Stimulated activated naive CD8-positive, alpha-beta T cell treated with anti-CD3 and anti-CD28 coated beads, Interleukin-15, amount 100 ng/mL, for 72 hours (primary cell): ENCODE results near the gene LACC1.

Experiments
- ATAC-seq: fragments of 150-1000 bp; cut with Tn5 transposase; 2 replicates; pipeline ENCODE4 v1.10.0; 2021; ENCODE audit warnings: mild to moderate bottlenecking, moderate library complexity
- DNase-seq, 2 donors: peaks; one replicate each; pipeline ENCODE4 v3.0.0; 2021 to 2022
- H3K27ac Mint-ChIP-seq, 2 donors: one replicate each; pipeline ENCODE4 v1.8.0; 2022; ENCODE audit warnings: mild to moderate bottlenecking in 2 of 2, mixed read lengths in 2 of 2, moderate library complexity in 2 of 2
- H3K27me3 Mint-ChIP-seq: one replicate; pipeline ENCODE4 v1.8.0; 2022; ENCODE audit warnings: mixed read lengths
- H3K4me1 Mint-ChIP-seq: one replicate; pipeline ENCODE4 v1.8.0; 2022; ENCODE audit warnings: mild to moderate bottlenecking, mixed read lengths
- H3K4me3 Mint-ChIP-seq, 2 donors: one replicate each; pipeline ENCODE4 v1.8.0; 2022; ENCODE audit warnings: mild to moderate bottlenecking in 2 of 2, mixed read lengths in 2 of 2, moderate library complexity in 1 of 2
- H3K9me3 Mint-ChIP-seq, 2 donors: one replicate each; pipeline ENCODE4 v1.8.0; 2022; ENCODE audit warnings: mixed read lengths in 2 of 2

LACC1 gene

DNA sequence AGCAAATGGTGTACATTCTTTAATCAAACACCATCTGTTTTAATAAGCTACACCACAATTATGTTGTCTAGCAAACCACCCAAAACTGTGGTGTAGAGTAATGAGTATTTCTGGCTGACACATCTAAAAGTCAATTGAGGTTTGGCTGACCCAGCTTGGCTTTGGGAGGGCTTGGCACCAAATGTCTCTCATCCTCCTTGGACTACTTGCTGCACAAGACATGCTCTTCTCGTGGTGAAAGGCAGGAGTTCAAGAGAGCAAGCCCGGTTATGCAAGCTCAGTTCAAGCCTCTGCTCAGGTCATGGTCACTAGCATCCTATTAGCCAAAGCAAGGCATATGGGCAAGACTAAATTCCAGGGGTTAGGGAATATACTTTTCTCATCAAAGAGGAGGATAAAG, 37.1 kb downstream of the LACC1 start:
- Mint-ChIP-seq H3K27ac (no peak overlapping the region), H3K4me1 (no peaks in the 10 kb centered on the region), H3K27me3 (peaks cover 36% of the 10 kb centered on the region), H3K4me3 (no peak overlapping the region), H3K9me3 (no peaks in the 10 kb centered on the region)
- DNase-seq, result no peak
- ATAC-seq, result no peak

- peaks cover 24% of the 10 kb centered on the region for H3K27me3 Mint-ChIP-seq
- ATAC-seq (no peak), DNase-seq (no peak)
- H3K27ac Mint-ChIP-seq, result peak overlapping the region in 1 of 2 donors; percentile 23
- no peaks in the 10 kb centered on the region for H3K4me1 Mint-ChIP-seq
- no peak overlapping the region for H3K4me3 Mint-ChIP-seq
- H3K9me3 Mint-ChIP-seq, result no peaks in the 10 kb centered on the region
These were observed 38.9 kb downstream of the LACC1 start for GRCh38 chr13:43918636-43919035.

DNA sequence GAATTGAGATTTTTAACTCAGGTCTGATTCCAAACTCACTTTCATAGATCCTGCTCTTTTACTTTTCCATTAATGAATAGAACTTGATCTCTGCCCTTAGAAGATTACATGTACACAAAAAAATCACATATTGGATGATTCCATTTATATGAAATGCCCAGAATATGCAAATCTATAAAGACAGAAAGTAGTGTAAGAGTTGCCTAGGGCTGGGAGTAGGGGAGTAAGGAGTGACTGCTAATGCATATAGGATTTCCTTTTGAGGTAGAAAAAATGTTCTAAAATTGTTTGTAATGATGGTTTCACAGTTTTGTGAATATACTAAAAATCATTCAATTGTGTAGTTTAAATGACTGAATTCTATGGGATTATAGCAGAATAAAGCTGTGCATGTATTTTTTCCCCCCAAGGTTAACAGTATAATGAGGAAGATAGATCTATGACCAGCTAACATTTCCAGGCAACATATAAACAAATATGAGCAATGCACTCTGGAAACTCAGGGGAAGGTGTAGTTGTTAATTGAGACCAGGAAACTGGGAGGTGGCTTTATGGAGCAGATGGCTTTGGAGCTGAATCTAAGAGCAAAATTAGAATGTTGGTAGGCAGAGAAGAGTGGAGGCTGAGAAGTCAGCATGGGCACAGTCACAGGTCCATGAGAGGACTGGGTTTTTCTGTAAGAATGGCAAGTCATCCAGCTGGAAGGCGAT, 41.4 kb downstream of the LACC1 start:
- no peak overlapping the region for H3K4me3 Mint-ChIP-seq
- H3K27me3 Mint-ChIP-seq, result peaks cover 26% of the 10 kb centered on the region
- ATAC-seq, result no peak
- no peak for DNase-seq
- no peaks in the 10 kb centered on the region for H3K4me1 Mint-ChIP-seq
- no peaks in the 10 kb centered on the region for H3K9me3 Mint-ChIP-seq
- H3K27ac Mint-ChIP-seq, result no peak overlapping the region

DNA sequence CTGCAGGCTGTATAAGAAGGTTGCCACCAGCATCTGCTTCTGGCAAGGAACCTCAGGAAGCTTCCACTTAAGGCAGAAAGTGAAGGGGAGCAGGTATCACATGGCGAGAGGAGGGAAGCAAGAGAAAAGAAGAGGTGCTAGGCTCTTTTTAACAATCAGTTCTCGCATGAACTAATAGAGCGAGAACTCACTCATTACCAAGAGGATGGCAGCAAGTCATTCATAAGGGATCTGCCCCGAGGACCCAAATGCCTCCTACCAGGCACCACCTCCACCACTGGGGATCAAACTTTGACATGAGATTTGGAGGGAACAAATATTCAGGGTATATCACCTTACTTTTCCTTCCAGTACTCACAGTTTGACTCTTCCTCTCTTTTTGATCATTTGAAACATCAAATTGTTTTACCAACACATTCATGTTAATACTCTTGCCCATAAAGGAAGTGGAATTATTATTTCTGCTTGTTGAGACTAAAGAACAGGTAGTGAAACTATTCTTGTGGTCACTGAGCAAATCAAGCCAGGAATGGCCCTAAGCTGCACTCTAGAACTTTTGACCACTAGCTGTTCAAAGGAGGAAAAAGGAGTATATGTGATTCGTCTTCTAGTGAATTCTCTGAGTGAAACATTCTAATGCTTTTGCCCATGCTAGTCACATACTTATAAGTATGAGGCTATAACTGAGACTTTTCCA, 45.0 kb downstream of the LACC1 start:
- Mint-ChIP-seq H3K9me3 (no peaks in the 10 kb centered on the region), H3K4me1 (no peaks in the 10 kb centered on the region), H3K27me3 (peaks cover 26% of the 10 kb centered on the region), H3K27ac (peak overlapping the region in 1 of 2 donors; percentile 12), H3K4me3 (no peak overlapping the region)
- ATAC-seq, result no peak
- no peak for DNase-seq

DNA sequence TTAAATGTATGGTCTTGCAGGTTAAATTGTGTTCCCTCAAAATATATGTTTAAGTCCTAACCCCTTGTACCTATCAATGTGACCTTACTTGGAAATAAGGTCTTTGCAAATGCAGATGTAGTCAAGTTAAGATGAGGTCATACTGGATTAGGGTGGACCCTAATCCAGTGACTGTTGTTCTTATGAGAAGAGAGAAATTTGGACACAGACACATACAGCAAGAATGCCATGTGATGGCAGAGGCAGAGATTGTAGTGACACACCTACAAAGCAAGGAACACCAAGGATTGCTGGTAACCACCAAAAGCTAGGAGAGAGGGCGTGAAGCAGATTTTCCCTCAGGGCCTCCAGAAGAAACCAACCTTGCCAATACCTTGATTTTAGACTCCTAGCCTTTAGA, 50.2 kb downstream of the LACC1 start:
- no peaks in the 10 kb centered on the region for H3K9me3 Mint-ChIP-seq
- no peak overlapping the region for H3K27ac Mint-ChIP-seq
- H3K4me3 Mint-ChIP-seq, result no peak overlapping the region
- no peaks in the 10 kb centered on the region for H3K27me3 Mint-ChIP-seq
- DNase-seq, result no peak
- ATAC-seq, result no peak
- no peaks in the 10 kb centered on the region for H3K4me1 Mint-ChIP-seq

- DNase-seq, result no peak
- Mint-ChIP-seq H3K27me3 (no peaks in the 10 kb centered on the region), H3K4me1 (no peaks in the 10 kb centered on the region), H3K9me3 (no peaks in the 10 kb centered on the region), H3K4me3 (no peak overlapping the region), H3K27ac (no peak overlapping the region)
- no peak for ATAC-seq
These were observed 53.7 kb downstream of the LACC1 start for GRCh38 chr13:43933378-43933777.

GRCh38 chr13:43934273-43934672, 54.6 kb downstream of the LACC1 start:
- no peak for ATAC-seq
- no peak for DNase-seq
- Mint-ChIP-seq H3K4me3 (no peak overlapping the region), H3K27me3 (no peaks in the 10 kb centered on the region), H3K27ac (no peak overlapping the region), H3K9me3 (no peaks in the 10 kb centered on the region), H3K4me1 (no peaks in the 10 kb centered on the region)

- DNase-seq (no peak), ATAC-seq (no peak)
- no peaks in the 10 kb centered on the region for H3K27me3 Mint-ChIP-seq
These were observed 56.2 kb downstream of the LACC1 start for GRCh38 chr13:43935878-43936277.

DNA sequence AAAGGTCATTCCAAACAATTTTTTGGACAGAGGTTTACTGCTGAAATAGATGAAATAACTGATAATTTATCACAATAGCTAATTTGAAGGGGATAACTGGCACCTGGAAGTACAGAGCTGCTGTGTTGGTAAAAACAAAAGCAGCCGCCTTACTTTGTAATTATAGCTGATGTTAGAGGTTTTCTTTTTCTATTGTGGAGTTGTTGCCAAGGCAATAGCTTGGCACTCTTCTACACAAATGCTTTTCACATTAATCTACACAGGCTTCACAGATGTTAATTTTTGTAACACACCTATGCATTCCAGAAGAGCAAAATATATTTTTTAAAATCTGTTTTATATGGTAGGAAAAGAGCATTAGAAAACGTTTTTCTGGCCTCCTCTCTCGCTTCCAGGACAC, 56.9 kb downstream of the LACC1 start:
- no peaks in the 10 kb centered on the region for H3K9me3 Mint-ChIP-seq
- H3K4me3 Mint-ChIP-seq, result no peak overlapping the region
- H3K4me1 Mint-ChIP-seq, result no peaks in the 10 kb centered on the region
- H3K27me3 Mint-ChIP-seq, result no peaks in the 10 kb centered on the region
- H3K27ac Mint-ChIP-seq, result no peak overlapping the region
- ATAC-seq (no peak), DNase-seq (no peak)

More at GRCh38 chr13:43935878-43936277, 56.2 kb downstream of the LACC1 start:
- Mint-ChIP-seq H3K27ac (no peak overlapping the region), H3K4me1 (no peaks in the 10 kb centered on the region), H3K4me3 (no peak overlapping the region), H3K9me3 (no peaks in the 10 kb centered on the region)

- no peak for DNase-seq
- H3K4me3 Mint-ChIP-seq, result no peak overlapping the region
- no peaks in the 10 kb centered on the region for H3K4me1 Mint-ChIP-seq
- no peak for ATAC-seq
- H3K27ac Mint-ChIP-seq, result no peak overlapping the region
- H3K9me3 Mint-ChIP-seq, result no peaks in the 10 kb centered on the region
- peaks cover 4% of the 10 kb centered on the region for H3K27me3 Mint-ChIP-seq
These were observed 58.1 kb downstream of the LACC1 start for GRCh38 chr13:43937839-43938238.

DNA sequence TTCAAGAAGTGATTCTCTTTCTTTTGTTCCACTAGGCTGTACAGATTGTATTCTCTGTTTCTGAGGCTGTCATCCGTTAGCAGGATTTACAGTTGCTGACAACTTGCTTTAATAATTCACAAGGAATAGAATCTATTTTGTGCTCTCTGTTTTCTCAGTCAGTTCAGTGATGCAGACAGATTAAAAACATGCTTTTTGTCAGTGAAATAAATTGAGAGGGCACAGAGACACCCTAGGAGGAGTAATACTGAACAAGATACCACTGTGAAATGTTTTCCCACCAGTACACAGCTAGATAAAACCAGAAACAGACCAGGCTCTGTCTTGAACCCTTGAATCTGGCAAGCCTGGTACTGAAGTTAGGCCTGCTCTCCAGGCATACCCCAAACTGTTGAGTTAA, 58.7 kb downstream of the LACC1 start:
- Mint-ChIP-seq H3K27ac (no peak overlapping the region), H3K27me3 (peaks cover 10% of the 10 kb centered on the region), H3K4me3 (no peak overlapping the region), H3K4me1 (no peaks in the 10 kb centered on the region), H3K9me3 (no peaks in the 10 kb centered on the region)
- ATAC-seq (no peak), DNase-seq (no peak)

GRCh38 chr13:43939086-43939485, 59.4 kb downstream of the LACC1 start:
- H3K27ac Mint-ChIP-seq, result no peak overlapping the region
- DNase-seq (no peak), ATAC-seq (no peak)
- H3K27me3 Mint-ChIP-seq, result peaks cover 10% of the 10 kb centered on the region
- H3K4me1 Mint-ChIP-seq, result no peaks in the 10 kb centered on the region
- no peaks in the 10 kb centered on the region for H3K9me3 Mint-ChIP-seq
- H3K4me3 Mint-ChIP-seq, result no peak overlapping the region

DNA sequence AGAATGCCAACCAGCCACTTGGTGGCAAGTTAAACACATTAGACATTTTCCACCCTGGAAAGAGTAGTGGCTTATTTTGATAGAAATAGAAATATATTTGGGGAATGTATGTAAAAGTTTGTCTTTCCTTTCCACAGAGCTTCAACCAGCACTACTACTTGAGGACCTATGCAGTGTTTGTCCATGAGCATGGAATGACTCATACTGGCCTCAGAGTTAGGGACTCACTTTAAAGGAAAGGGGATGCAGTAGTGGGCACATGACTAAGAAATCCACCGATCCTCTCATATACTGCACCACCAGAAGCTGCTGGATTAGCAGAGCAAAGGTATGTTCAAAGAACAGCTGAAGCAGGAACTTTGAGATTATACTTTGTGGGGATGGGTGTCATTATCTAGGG, 62.6 kb downstream of the LACC1 start:
- Mint-ChIP-seq H3K27ac (no peak overlapping the region), H3K4me3 (no peak overlapping the region), H3K27me3 (peaks cover 19% of the 10 kb centered on the region), H3K9me3 (no peaks in the 10 kb centered on the region), H3K4me1 (no peaks in the 10 kb centered on the region)
- DNase-seq, result no peak
- no peak for ATAC-seq
